ENCODE data around the gene SBF2. TPM values are rescaled to one million over a fixed set of nuclear protein-coding genes. Genes with fewer than 3 reads are reported as not detected.

Gene SBF2
- total and polyA plus RNA-seq, 9 of the 15 experiments (the other 6 are each of a cell fraction or from before 2014, with no cell fraction given): 0.80 to 9.5 (median 5.0) TPM

DNA sequence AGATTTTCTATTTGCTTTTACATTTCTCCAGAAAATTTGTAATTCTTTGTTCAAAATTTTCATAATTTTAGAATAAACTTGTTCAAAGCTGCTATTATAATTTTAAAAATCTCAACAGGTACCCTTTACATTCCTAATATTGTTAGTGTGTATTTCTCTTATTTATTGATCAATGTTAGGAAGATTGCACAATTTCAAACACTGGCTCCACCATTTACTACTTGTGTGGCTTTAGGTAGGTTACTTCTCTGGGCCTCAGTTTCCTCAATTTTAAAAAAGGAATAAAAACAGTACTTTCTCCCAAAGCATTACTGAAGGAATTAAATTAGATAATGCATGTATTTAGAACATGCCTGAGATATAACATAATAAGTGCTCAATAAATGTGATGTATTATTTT is 180.2 kb downstream of the SBF2 start:
- Histone ChIP-seq H3K9me1 (ENCODE audit: control insufficient read depth, insufficient read depth, low read length) (no peaks in the 10 kb centered on the region), H3K9ac (ENCODE audit: insufficient read depth in 1 of 2, low read depth in 2 of 2, low read length in 2 of 2) (no peak overlapping the region), H3K36me3 (ENCODE audit: control insufficient read depth, insufficient read depth, low read length) (no peaks in the 10 kb centered on the region), H2AFZ (ENCODE audit: low read depth, low read length) (no peak overlapping the region), H3K27ac (ENCODE audit: extremely low read depth, low read depth, low read length) (no peak overlapping the region), H4K20me1 (replicated peaks; ENCODE audit: control insufficient read depth, insufficient read depth, low read length) (no peaks in the 10 kb centered on the region), H3K9me3 (replicated peaks; ENCODE audit: control insufficient read depth, insufficient read depth, low read depth, low read length) (no peaks in the 10 kb centered on the region), H3K4me1 (replicated peaks in 1 of 2; ENCODE audit: control insufficient read depth in 2 of 2, insufficient read depth in 2 of 2, low read length in 2 of 2) (no peaks in the 10 kb centered on the region), H3K4me2 (ENCODE audit: insufficient read depth, low read length) (no peak overlapping the region), H3K4me3 (no peak overlapping the region), H3K79me2 (ENCODE audit: control insufficient read depth, insufficient read depth, low read length) (no peaks in the 10 kb centered on the region), H3K27me3 (ENCODE audit: control insufficient read depth in 2 of 2, insufficient read depth in 2 of 2, low read length in 2 of 2) (no peaks in the 10 kb centered on the region)
- BruUV-seq (replicated peaks): no TSS peak
- ATAC-seq (no peak), FAIRE-seq (no peak), DNase-seq (ENCODE audit: extremely low read depth in 1 of 4, low spot score in 3 of 4) (no peak)
- intact Hi-C loops (cut with micrococcal nuclease) (no loop called here), in situ Hi-C loops (cut with MboI) (no loop called here)
- ChIA-PET CTCF (ENCODE audit: low intra/inter-chr PET ratio) (no interaction called here), POLR2A (no interaction called here)
- TF ChIP-seq, protein P1, sequence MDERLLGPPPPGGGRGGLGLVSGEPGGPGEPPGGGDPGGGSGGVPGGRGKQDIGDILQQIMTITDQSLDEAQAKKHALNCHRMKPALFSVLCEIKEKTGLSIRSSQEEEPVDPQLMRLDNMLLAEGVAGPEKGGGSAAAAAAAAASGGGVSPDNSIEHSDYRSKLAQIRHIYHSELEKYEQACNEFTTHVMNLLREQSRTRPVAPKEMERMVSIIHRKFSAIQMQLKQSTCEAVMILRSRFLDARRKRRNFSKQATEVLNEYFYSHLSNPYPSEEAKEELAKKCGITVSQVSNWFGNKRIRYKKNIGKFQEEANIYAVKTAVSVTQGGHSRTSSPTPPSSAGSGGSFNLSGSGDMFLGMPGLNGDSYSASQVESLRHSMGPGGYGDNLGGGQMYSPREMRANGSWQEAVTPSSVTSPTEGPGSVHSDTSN (CRISPR knock-in tag; IDR thresholded peaks at IDR 0.05; ENCODE audit: low read depth): no peak
- TF ChIP-seq, protein P1 (tag; conservative IDR thresholded peaks at IDR 0.05; ENCODE audit: low read depth): no peak
- TF ChIP-seq CEBPB (tag; IDR thresholded peaks at IDR 0.05) (0 out of 2 replicates have a peak, but pooled peaks have one; percentile 33), ZNF431 (CRISPR knock-in tag; IDR thresholded peaks at IDR 0.05) (no peak), NCOR1 (IDR thresholded peaks at IDR 0.05) (no peak), CEBPG (CRISPR knock-in tag; IDR thresholded peaks at IDR 0.05) (no peak), CEBPG (tag; conservative IDR thresholded peaks at IDR 0.05 in 1 of 2, IDR thresholded peaks at IDR 0.05 in 1 of 2) (0 out of 4 replicates have a peak, but pooled peaks of 1 of the 2 experiments have one; percentile 37)
- TF ChIP-seq, protein P2, sequence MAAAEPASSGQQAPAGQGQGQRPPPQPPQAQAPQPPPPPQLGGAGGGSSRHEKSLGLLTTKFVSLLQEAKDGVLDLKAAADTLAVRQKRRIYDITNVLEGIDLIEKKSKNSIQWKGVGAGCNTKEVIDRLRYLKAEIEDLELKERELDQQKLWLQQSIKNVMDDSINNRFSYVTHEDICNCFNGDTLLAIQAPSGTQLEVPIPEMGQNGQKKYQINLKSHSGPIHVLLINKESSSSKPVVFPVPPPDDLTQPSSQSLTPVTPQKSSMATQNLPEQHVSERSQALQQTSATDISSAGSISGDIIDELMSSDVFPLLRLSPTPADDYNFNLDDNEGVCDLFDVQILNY (CRISPR knock-in tag; IDR thresholded peaks at IDR 0.05): no peak
